Hepatocyte (in vitro differentiated cells): ENCODE data around the gene MCM7. TPM values are rescaled to one million over a fixed set of nuclear protein-coding genes. Genes with fewer than 3 reads are reported as not detected.

ENCODE experiments used
- DNase-seq: peaks from one replicate; pipeline ENCODE4 v3.0.0-alpha.2; 2016; ENCODE audit warnings: low spot score
- H2AFZ ChIP-seq: fragments of 200-600 bp; sonication (generic); 2 replicates; pipeline ENCODE4 v1.6.0; 2016; ENCODE audit warnings: antibody characterized with exemption, mild to moderate bottlenecking
- H3K27ac ChIP-seq: fragments of 200-600 bp; sonication (generic); 2 replicates; pipeline ENCODE4 v1.5.1; 2016; ENCODE audit warnings: mild to moderate bottlenecking
- H3K27me3 ChIP-seq: fragments of 200-600 bp; sonication (generic); 2 replicates; pipeline ENCODE4 v1.6.1; 2016
- H3K36me3 ChIP-seq: fragments of 200-600 bp; sonication (generic); replicated peaks from 2 replicates; pipeline ENCODE4 v1.5.1; 2016; ENCODE audit warnings: low read depth; ENCODE audit not compliant: insufficient read depth
- H3K4me1 ChIP-seq: fragments of 200-600 bp; sonication (generic); 2 replicates; pipeline ENCODE4 v1.5.1; 2016; ENCODE audit warnings: mild to moderate bottlenecking, moderate library complexity; ENCODE audit not compliant: insufficient read depth
- H3K4me2 ChIP-seq: fragments of 200-600 bp; sonication (generic); 2 replicates; pipeline ENCODE4 v1.6.0; 2016
- H3K4me3 ChIP-seq: fragments of 200-600 bp; sonication (generic); 2 replicates; pipeline ENCODE4 v1.5.1; 2016; ENCODE audit warnings: mild to moderate bottlenecking
- H3K79me2 ChIP-seq: fragments of 200-600 bp; sonication (generic); 2 replicates; pipeline ENCODE4 v1.6.0; 2017; ENCODE audit warnings: mild to moderate bottlenecking
- H3K9me2 ChIP-seq: fragments of 200-600 bp; sonication (generic); replicated peaks from 2 replicates; pipeline ENCODE4 v1.6.0; 2017; ENCODE audit warnings: mild to moderate bottlenecking; ENCODE audit not compliant: insufficient read depth
- H3K9me3 ChIP-seq: fragments of 200-600 bp; sonication (generic); 2 replicates; pipeline ENCODE4 v1.5.1; 2016; ENCODE audit warnings: low read depth, mild to moderate bottlenecking
- H4K20me1 ChIP-seq: fragments of 200-600 bp; sonication (generic); 2 replicates; pipeline ENCODE4 v1.6.0; 2016; ENCODE audit warnings: mild to moderate bottlenecking; ENCODE audit not compliant: insufficient read depth, poor library complexity, severe bottlenecking
- CTCF ChIP-seq: fragments of 200-600 bp; sonication (generic); IDR thresholded peaks from 2 replicates; pipeline ENCODE4 v1.5.1; 2016; ENCODE audit warnings: antibody characterized with exemption, mild to moderate bottlenecking; ENCODE audit not compliant: poor library complexity
- EZH2 ChIP-seq: fragments of 200-600 bp; sonication (generic); IDR thresholded peaks from 2 replicates; pipeline ENCODE4 v1.6.1; 2016; ENCODE audit warnings: antibody characterized with exemption, mild to moderate bottlenecking, borderline replicate concordance
- EZH2phosphoT487 ChIP-seq: fragments of 200-600 bp; sonication (generic); IDR thresholded peaks from one replicate; pipeline ENCODE4 v1.6.1; 2018; ENCODE audit warnings: antibody characterized with exemption, mild to moderate bottlenecking, low read depth, moderate library complexity; ENCODE audit not compliant: unreplicated experiment, severe bottlenecking
- WGBS: methylation state at CpG from one replicate; pipeline ENCODE4 v1.1.6; 2016; ENCODE audit warnings: low lambda C conversion rate; ENCODE audit errors: missing lambda C conversion rate; 5-methylcytosine and 5-hydroxymethylcytosine counted together
- polyA plus RNA-seq: library from polyadenylated mRNA; unstranded; fragments of >200 nt; fragmentation: Nextera tagmentation; extraction: Ambion mirVana; gene quantifications from 2 replicates; pipeline ENCODE4 v1.2.1, GENCODE V29; 2016
- total RNA-seq: library from RNA; depleted of rRNA; stranded (reverse); fragments of >200 nt; gene quantifications from 2 replicates; pipeline ENCODE4 v1.2.3, GENCODE V29; 2014

The MCM7 gene
- total and polyA plus RNA-seq, 2 experiments from 2014 or later: 42.1 to 49.3 TPM

GRCh38 chr7:100118388-100119071, 17.3 kb upstream of the MCM7 start:
- WGBS: 17% methylated on average over 18 of the region's 18 CpGs
- H3K79me2 ChIP-seq: peaks cover 25% of the 10 kb centered on the region
- H4K20me1 ChIP-seq: no peaks in the 10 kb centered on the region
- H3K36me3 ChIP-seq: no peaks in the 10 kb centered on the region
- no peaks in the 10 kb centered on the region for H3K9me3 ChIP-seq
- H3K27me3 ChIP-seq: no peaks in the 10 kb centered on the region
- peak overlapping the region; percentile 72 for H3K4me2 ChIP-seq
- H3K4me1 ChIP-seq: peaks cover 12% of the 10 kb centered on the region
- H3K4me3 ChIP-seq: peak overlapping the region; percentile 85
- peak overlapping the region; percentile 90 for H3K27ac ChIP-seq
- H2AFZ ChIP-seq: peak overlapping the region; percentile 47
- TF ChIP-seq EZH2phosphoT487 (no peak), CTCF (no peak), EZH2 (no peak)
- DNase-seq: peak; percentile 69
- H3K9me2 ChIP-seq: no peaks in the 10 kb centered on the region

DNA sequence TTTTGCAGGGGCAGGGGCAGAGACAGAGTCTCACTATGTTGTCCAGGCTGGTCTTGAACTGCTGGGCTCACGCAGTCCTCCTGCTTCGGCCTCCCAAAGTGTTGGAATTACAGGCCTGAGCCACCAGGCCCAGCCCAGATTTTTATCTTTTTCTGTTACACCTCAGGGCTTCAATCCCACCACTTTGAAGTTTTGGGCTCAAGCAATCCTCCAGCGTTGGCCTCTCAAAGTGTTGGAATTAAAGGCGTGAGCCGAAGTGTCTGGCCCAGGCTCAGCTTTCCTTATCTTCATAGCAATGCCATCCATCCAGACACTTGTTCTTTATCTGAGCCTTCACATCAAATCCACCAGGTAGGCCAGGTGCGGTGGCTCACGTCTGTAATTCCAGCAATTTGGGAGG, 13.8 kb upstream of the MCM7 start:
- peaks cover 4% of the 10 kb centered on the region for H3K4me1 ChIP-seq
- no peak overlapping the region for H3K4me2 ChIP-seq
- peaks cover 14% of the 10 kb centered on the region for H3K79me2 ChIP-seq
- TF ChIP-seq EZH2 (no peak), CTCF (no peak), EZH2phosphoT487 (no peak)
- 81% methylated on average over 7 of the region's 7 CpGs for WGBS
- H3K9me3 ChIP-seq: no peaks in the 10 kb centered on the region
- H3K9me2 ChIP-seq: no peaks in the 10 kb centered on the region
- no peak overlapping the region for H3K4me3 ChIP-seq
- DNase-seq: no peak
- no peaks in the 10 kb centered on the region for H3K36me3 ChIP-seq
- no peak overlapping the region for H3K27ac ChIP-seq
- H2AFZ ChIP-seq: no peak overlapping the region
- H3K27me3 ChIP-seq: no peaks in the 10 kb centered on the region
- no peaks in the 10 kb centered on the region for H4K20me1 ChIP-seq

- Histone ChIP-seq H3K9me3 (no peaks in the 10 kb centered on the region), H3K27ac (no peak overlapping the region), H3K9me2 (no peaks in the 10 kb centered on the region), H3K27me3 (no peaks in the 10 kb centered on the region), H3K4me3 (no peak overlapping the region), H3K4me1 (no peaks in the 10 kb centered on the region), H2AFZ (no peak overlapping the region), H4K20me1 (no peaks in the 10 kb centered on the region), H3K79me2 (no peaks in the 10 kb centered on the region), H3K4me2 (no peak overlapping the region), H3K36me3 (no peaks in the 10 kb centered on the region)
- no peak for DNase-seq
- TF ChIP-seq CTCF (no peak), EZH2phosphoT487 (no peak), EZH2 (no peak)
- WGBS: 91% methylated on average over 9 of the region's 13 CpGs
These were observed 10.7 kb upstream of the MCM7 start for GRCh38 chr7:100111914-100112313.
